HG03039 (cell line): ENCODE data around the gene PLCB3.

ENCODE experiments used
- ATAC-seq: cut with Tn5 transposase; IDR thresholded peaks from one replicate; pipeline ENCODE4 v1.9.1; 2021; ENCODE audit warnings: mild to moderate bottlenecking, moderate library complexity; ENCODE audit not compliant: unreplicated experiment

The PLCB3 gene

GRCh38 chr11:64220798-64221197 is 30.5 kb upstream of the PLCB3 start:
- no peak for ATAC-seq

GRCh38 chr11:64222651-64223000 is 28.7 kb upstream of the PLCB3 start:
- no peak for ATAC-seq

- no peak for ATAC-seq
These were observed 28.2 kb upstream of the PLCB3 start for GRCh38 chr11:64223001-64223651.

- ATAC-seq, result no peak
These were observed 27.0 kb upstream of the PLCB3 start for GRCh38 chr11:64224151-64224890.

GRCh38 chr11:64224891-64225607 is 26.3 kb upstream of the PLCB3 start:
- no peak for ATAC-seq

- peak; percentile 35 for ATAC-seq
These were observed 25.5 kb upstream of the PLCB3 start, which contains the start of the genes NUDT22 and TRPT1 for GRCh38 chr11:64225608-64226506. NUDT22 (plus strand) TSS chr11:64226274; CDS start chr11:64226653, 379 bp downstream. TRPT1 (minus strand) TSS chr11:64226186; CDS start chr11:64225860, 326 bp downstream.

GRCh38 chr11:64226507-64227051 is 24.8 kb upstream of the PLCB3 start:
- no peak for ATAC-seq

GRCh38 chr11:64227405-64227956 is 23.8 kb upstream of the PLCB3 start:
- ATAC-seq, result no peak

GRCh38 chr11:64229090-64229743 is 22.1 kb upstream of the PLCB3 start:
- ATAC-seq, result no peak

- ATAC-seq, result no peak
These were observed 21.6 kb upstream of the PLCB3 start for GRCh38 chr11:64229744-64230170.

- ATAC-seq, result peak; percentile 42
These were observed 21.0 kb upstream of the PLCB3 start, which contains the start of gene DNAJC4 for GRCh38 chr11:64230171-64230984. DNAJC4 (plus strand) TSS chr11:64230548; CDS start chr11:64230855, 307 bp downstream.

- ATAC-seq, result no peak
These were observed 20.4 kb upstream of the PLCB3 start for GRCh38 chr11:64230985-64231365.

- ATAC-seq, result no peak
These were observed 19.8 kb upstream of the PLCB3 start for GRCh38 chr11:64231546-64231945.

- ATAC-seq, result no peak
These were observed 19.0 kb upstream of the PLCB3 start for GRCh38 chr11:64232182-64232966.

- no peak for ATAC-seq
These were observed 18.4 kb upstream of the PLCB3 start for GRCh38 chr11:64232967-64233315.

- peak; percentile 31 for ATAC-seq
These were observed 17.3 kb upstream of the PLCB3 start, which contains the start of gene VEGFB for GRCh38 chr11:64233913-64234586. VEGFB (plus strand) TSS chr11:64234584; CDS start chr11:64234834, 250 bp downstream.

GRCh38 chr11:64234647-64235379 is 16.5 kb upstream of the PLCB3 start:
- peak; percentile 30 for ATAC-seq
